Right lung (tissue), 10 donors: ENCODE measurements around the gene CNDP1. TPM values are rescaled to one million over a fixed set of nuclear protein-coding genes. Genes with fewer than 3 reads are reported as not detected.
A peak's percentile ranks its signal among the peaks of the same experiment; 100 is the strongest.
"Not testable (repeated sequence)": the region's sequence is repeated elsewhere in the genome, so short reads cannot be mapped to it uniquely, and the experiment has no call there.

ENCODE experiments used
- DNase-seq, 2 donors: peaks; one replicate each; pipeline ENCODE4 v3.0.0-alpha.2; 2013
- long read RNA-seq, 8 donors: transcript quantifications; one replicate each; lab custom pipeline, GENCODE V29; 2026
- polyA plus RNA-seq, 5 donors: library from polyadenylated mRNA; unstranded; fragments of 120-200 nt; gene quantifications; one replicate each; pipeline versions ENCODE4 v1.2.1 to v1.2.3, GENCODE V29; 2013; ENCODE audit warnings: inconsistent platforms in 1 of 5, low replicate concordance in 1 of 5; ENCODE audit not compliant: insufficient read length in 5 of 5, insufficient read depth in 1 of 5

CNDP1 gene
- under 1 TPM; 0.28 to 0.69 (median 0.47) TPM for polyA plus RNA-seq
- long read RNA-seq, donor 1 = 0 reads
- long read RNA-seq, donor 2 = 0 reads
- long read RNA-seq, donor 3 = 0 reads
- long read RNA-seq, donor 4 = 0 reads
- long read RNA-seq, donor 5 = 0 reads
- long read RNA-seq, donor 6 = 0 reads
- long read RNA-seq, donor 7, partial matches to known transcripts = 10 of 15 reads
- long read RNA-seq, donor 7, other reads (novel, unspliced or antisense) = 5 of 15 reads
- long read RNA-seq, donor 8 = 0 reads

GRCh38 chr18:74534150-74534969 lies at the start of gene CNDP1:
Gene CNDP1, plus strand, starts transcription at chr18:74534500. Its CDS starts 168 bp downstream, at chr18:74534668.
- DNase-seq = no peak

GRCh38 chr18:74486119-74486849 lies 48.0 kb upstream of the CNDP1 start:
- no peak for DNase-seq

GRCh38 chr18:74488354-74488753 lies 45.9 kb upstream of the CNDP1 start:
- DNase-seq = no peak

GRCh38 chr18:74488864-74489263 lies 45.4 kb upstream of the CNDP1 start:
- no peak for DNase-seq

GRCh38 chr18:74489676-74490075 lies 44.6 kb upstream of the CNDP1 start:
- DNase-seq = peak in 1 of 2 donors; percentile 37

- DNase-seq = no peak
Observed at GRCh38 chr18:74492259-74492658, 42.0 kb upstream of the CNDP1 start.

GRCh38 chr18:74493689-74494088 lies 40.6 kb upstream of the CNDP1 start:
- DNase-seq = no peak

- no peak for DNase-seq
Observed at GRCh38 chr18:74494514-74494913, 39.8 kb upstream of the CNDP1 start.

GRCh38 chr18:74495581-74496507 lies 38.5 kb upstream of the CNDP1 start, which contains the start of gene CNDP2:
Gene CNDP2, plus strand, starts transcription at chr18:74496363. Its CDS starts 3,611 bp downstream, at chr18:74499974.
- DNase-seq = peak; percentile 99 to 100

- DNase-seq = peak in 1 of 2 donors; percentile 59
Observed at GRCh38 chr18:74496508-74497323, 37.6 kb upstream of the CNDP1 start.

- no peak for DNase-seq
Observed at GRCh38 chr18:74497324-74497676, 37.0 kb upstream of the CNDP1 start.

- no peak for DNase-seq
Observed at GRCh38 chr18:74497778-74498177, 36.5 kb upstream of the CNDP1 start.

- peak in 1 of 2 donors; percentile 24 for DNase-seq
Observed at GRCh38 chr18:74498712-74499627, 35.3 kb upstream of the CNDP1 start.

- no peak for DNase-seq
Observed at GRCh38 chr18:74499633-74500032, 34.7 kb upstream of the CNDP1 start.

- DNase-seq = no peak
Observed at GRCh38 chr18:74500372-74500771, 33.9 kb upstream of the CNDP1 start.

- DNase-seq = not testable (repeated sequence)
Observed at GRCh38 chr18:74500774-74501173, 33.5 kb upstream of the CNDP1 start.

- DNase-seq = no peak
Observed at GRCh38 chr18:74501386-74501785, 32.9 kb upstream of the CNDP1 start.

GRCh38 chr18:74503137-74503536 lies 31.2 kb upstream of the CNDP1 start:
- DNase-seq = no peak

- no peak for DNase-seq
Observed at GRCh38 chr18:74505776-74506175, 28.5 kb upstream of the CNDP1 start.
